ENCODE data around the gene VPS37C.
"Not testable (repeated sequence)": the region's sequence is repeated elsewhere in the genome, so short reads cannot be mapped to it uniquely, and the experiment has no call there.

VPS37C gene

GRCh38 chr11:61114913-61115312, 46.3 kb downstream of the VPS37C start:
- no peak for DNase-seq

- DNase-seq: no peak
These were observed 48.0 kb downstream of the VPS37C start for GRCh38 chr11:61113201-61113600.

GRCh38 chr11:61112575-61112974, 48.7 kb downstream of the VPS37C start:
- DNase-seq: no peak

DNA sequence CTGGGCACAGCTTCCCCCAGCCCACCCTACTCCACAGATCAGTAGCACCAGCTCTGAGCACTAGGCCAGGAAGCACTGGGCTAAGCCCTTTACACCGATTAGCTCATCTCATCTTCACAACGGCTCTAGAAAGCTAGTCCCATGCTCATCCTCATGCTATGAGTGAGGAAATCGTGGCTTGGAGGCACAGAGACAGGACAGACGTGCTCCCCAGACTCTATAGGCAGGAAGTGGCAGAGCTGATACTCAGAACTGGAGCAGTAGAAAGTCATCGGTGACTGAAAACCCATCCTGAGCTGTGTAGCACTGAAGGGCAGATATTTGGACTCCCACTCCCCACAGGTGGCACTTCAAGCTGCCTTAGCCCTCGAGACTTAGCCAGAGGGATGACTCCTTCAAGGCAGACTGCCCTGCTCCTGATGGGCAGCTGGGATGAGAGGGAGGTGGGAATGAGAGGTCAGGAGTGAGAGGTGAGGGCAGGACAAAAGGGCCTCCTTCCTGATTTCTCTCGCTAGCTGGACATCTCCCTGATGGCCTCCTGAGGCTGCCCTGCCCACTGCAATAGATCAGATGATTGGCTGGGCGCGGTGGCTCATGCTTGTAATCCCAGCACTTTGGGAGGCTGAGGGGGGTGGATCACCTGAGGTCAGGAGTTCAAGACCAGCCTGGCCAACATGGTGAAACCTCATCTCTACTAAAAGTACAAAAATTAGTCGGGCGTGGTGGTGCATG, 49.3 kb downstream of the VPS37C start:
- DNase-seq: peak; percentile 58 to 64

- DNase-seq: no peak
These were observed 50.2 kb downstream of the VPS37C start for GRCh38 chr11:61111050-61111435.

DNA sequence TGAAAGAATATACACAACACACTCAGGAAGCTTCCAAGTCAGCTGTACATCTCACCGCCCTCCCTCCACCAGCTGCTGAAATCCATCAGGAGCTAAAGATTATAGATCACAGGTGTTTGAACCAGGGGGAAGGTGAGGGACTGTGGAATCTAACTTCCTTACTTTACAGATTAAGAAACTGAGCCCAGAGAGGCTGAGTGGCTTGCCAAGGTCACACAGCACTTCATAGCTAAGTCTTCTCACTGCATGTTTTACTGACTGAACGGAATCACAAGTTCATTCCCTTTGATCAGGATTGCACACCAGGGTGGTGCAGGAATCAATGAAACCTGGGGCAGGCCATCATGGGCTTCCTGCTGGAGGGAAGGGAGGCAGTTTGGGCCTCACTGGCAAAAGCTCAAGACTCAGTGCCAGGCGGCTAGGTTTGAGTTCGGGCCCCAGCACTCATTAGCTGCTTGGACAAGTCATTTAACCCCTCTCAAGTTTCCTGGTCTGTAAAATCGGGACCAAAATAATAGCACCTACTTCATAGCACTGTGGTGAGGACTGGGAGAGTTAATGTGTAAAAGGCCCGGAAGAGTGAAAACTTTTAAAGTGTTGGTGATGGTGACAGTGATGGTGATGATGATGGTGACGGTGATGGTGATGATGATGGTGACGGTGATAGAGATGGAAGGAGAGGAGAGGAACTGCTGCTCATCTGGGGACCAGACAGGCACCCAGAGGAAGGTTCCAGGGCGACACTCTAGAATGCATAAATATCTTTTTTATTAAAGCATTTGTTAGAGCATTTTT, 50.8 kb downstream of the VPS37C start:
- DNase-seq: no peak

- DNase-seq: no peak
These were observed 51.6 kb downstream of the VPS37C start for GRCh38 chr11:61109671-61110070.

GRCh38 chr11:61108847-61109585, 52.2 kb downstream of the VPS37C start:
- DNase-seq: no peak

DNA sequence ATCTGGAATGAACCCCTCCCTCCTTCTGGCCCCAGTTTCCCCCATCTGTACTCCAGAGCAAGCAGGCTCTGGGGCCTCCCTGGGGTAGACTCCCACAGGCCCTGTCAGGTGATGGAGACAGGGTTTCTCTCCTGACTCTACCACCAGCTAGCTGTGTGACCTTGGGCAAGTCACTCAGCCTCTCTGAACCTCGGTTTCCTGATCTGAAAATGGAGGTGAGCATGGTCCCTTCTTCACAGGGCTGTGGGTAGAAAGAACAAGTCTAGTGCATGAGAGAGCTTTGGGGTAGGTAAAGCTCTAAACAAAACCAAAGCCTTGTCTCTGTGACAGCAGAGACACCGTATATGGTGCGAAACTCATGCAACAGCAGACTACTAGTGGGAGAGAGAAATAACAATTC, 53.3 kb downstream of the VPS37C start:
- no peak for DNase-seq

- no peak for DNase-seq
These were observed 54.2 kb downstream of the VPS37C start for GRCh38 chr11:61106894-61107470.

DNA sequence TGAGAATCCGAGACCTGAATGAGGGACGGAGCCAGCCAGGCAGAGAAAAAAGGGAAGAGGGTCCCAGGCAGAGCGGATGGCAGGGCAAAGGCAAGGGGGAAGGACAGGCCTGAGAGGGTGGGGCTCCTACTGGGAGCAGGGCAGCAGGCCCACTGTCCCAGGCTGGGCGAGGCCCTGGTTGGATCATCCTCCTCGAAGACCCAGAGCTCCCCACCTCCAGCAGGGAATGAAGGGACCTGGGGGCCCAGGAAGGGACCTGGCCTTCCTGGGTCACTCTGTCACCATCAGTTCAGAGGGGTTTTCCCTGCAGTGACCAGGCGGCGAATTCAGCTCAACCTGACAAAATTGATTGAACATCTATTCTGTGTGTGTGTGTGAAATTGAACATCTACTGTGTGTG, 54.9 kb downstream of the VPS37C start:
- no peak for DNase-seq

- no peak for DNase-seq
These were observed 56.3 kb downstream of the VPS37C start for GRCh38 chr11:61104963-61105362.

GRCh38 chr11:61103851-61104423, 57.3 kb downstream of the VPS37C start:
- DNase-seq: no peak

GRCh38 chr11:61102667-61103571, 58.3 kb downstream of the VPS37C start:
- peak in 1 of 2 donors; percentile 43 for DNase-seq

DNA sequence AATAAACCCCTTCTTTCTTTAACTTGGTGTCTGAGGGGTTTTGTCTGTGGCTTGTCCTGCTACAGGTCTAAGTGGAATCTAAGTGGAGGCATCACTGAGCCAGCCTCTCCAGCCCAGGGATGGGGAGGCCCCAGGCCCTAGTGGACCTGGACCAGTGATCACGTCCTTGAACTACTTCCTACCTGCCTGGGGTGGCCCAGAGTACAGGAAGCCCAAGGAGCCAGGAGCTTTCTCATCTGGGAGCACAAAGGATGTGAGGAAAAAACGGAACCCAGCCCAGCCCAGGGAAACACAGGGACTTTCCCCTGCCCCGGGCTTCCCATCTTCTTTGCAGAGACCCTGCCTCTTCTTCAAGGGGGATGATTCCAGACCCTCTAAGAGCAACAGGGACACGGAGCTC, 62.4 kb downstream of the VPS37C start:
- no peak for DNase-seq

GRCh38 chr11:61098261-61098660, 63.0 kb downstream of the VPS37C start:
- not testable (repeated sequence) for DNase-seq

DNA sequence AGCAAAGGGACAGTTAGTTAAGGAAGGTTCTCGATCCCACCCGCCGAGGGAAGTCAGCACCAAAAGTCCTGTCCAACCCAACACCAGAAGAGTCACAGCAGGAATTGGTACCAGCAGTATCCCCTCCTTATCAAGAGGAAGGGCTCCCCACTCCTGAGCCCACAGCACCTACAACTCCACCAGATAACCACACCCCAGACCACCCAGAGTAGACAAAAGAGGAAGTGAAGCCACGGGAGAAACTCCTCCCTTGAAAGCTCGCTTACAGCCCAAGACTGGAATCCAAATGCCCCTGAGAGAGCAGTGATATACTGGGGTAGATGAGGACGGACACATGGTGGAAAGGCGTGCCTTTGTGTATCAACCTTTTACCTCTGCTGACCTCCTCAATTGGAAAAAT, 66.2 kb downstream of the VPS37C start:
- DNase-seq: no peak

GRCh38 chr11:61094167-61094566, 67.1 kb downstream of the VPS37C start:
- DNase-seq: not testable (repeated sequence)

DNA sequence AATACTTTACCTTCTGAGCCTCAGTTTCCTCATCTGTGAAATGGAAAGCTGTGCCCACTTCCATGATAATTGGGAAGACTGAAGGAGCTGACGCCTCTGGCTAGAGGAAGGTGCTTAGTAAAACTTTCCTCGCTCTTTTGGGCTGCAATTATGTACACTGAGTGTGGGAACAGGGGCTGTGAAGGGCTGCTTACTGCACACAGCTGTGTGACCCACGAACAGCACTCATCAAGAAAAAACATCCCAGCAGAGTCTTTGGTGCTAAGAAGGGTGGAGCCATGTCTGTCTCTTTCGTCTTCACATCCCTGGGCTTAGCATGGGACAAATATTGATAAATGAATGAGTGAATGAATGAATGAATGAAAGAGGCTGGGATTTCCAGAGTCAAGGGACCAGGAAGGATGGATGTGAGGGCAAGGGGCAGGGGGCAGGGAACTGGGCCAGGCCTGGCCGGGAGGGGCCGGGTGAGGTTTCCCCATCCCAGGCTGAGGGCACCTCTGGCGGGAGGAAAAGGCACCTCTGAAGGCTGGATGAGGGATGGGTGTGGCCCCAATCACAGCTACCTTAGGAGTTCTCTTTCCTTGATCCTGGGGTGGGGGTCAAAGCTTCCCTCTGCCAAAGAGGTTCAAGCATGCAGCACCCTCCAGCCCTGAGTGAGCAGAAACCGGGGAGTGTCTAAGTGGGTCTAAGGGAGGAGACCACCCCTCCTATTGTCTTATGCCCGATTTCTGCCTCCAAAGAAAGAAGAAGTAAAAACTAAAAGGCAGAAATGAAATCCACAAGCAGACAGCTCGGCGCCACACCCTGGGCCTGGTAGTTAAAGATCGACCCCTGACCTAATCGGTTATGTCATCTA, 68.1 kb downstream of the VPS37C start:
- DNase-seq: no peak

DNA sequence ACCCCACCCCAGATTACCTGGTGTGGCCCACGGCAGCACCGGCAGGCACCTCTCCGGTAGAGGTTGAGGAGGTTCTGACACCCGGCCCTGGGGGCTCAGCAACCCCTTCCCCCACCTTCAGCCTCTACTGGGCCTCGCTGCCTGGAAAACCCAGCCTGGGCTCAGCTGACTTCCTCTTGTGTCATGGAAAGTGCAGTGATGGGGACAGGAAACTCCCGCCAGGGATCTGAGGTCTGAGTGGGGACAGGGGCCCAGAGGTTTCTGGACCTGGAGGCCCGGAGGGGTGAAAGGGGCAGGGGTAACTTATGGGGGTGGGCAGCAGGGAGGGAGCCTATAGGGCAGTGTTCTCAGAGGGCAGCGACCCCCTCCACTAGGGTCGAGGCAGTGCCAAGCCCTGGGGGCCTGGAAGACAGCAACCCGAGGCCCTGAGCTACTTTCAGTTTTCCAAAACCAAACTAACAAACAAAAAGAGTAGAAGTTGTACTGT, 68.9 kb downstream of the VPS37C start:
- DNase-seq: peak; percentile 69 to 70
